Activated naive CD4-positive, alpha-beta T cell treated with anti-CD3 and anti-CD28 coated beads, Interleukin-2, amount 10 ng/mL, durations not matched to agents 7 days and 5 days (primary cell): ENCODE data around the gene TMEM181.

Experiments used
- CTCF ChIA-PET: fragments of 350-600 bp; sonication (Branson Sonifier 250); formaldehyde crosslinking; loops from one replicate; lab custom pipeline; 2021; ENCODE audit warnings: antibody characterized with exemption; lab: Charles Lee
- DNase-seq: peaks from one replicate; pipeline ENCODE4 v3.0.0-alpha.2; 2020
- H3K27ac Mint-ChIP-seq: one replicate; pipeline ENCODE4 v1.8.0; 2021; ENCODE audit warnings: mild to moderate bottlenecking, moderate library complexity, mixed read lengths
- H3K27me3 Mint-ChIP-seq: one replicate; pipeline ENCODE4 v1.8.0; 2021; ENCODE audit warnings: mild to moderate bottlenecking, mixed read lengths
- H3K36me3 Mint-ChIP-seq: one replicate; pipeline ENCODE4 v1.8.0; 2021; ENCODE audit warnings: mixed read lengths
- H3K4me1 Mint-ChIP-seq: one replicate; pipeline ENCODE4 v1.8.0; 2021; ENCODE audit warnings: mixed read lengths
- H3K4me3 Mint-ChIP-seq: one replicate; pipeline ENCODE4 v1.8.0; 2021; ENCODE audit warnings: mild to moderate bottlenecking, moderate library complexity, mixed read lengths
- H3K9me3 Mint-ChIP-seq: one replicate; pipeline ENCODE4 v1.8.0; 2021; ENCODE audit warnings: mixed read lengths

The TMEM181 gene

GRCh38 chr6:158574800-158575199 is 14.9 kb downstream of the TMEM181 start:
- no peak overlapping the region for H3K27ac Mint-ChIP-seq
- H3K36me3 Mint-ChIP-seq: peaks cover 58% of the 10 kb centered on the region
- H3K27me3 Mint-ChIP-seq: no peaks in the 10 kb centered on the region
- H3K4me1 Mint-ChIP-seq: peaks cover 45% of the 10 kb centered on the region
- CTCF ChIA-PET: no interaction called here
- no peak for DNase-seq
- H3K4me3 Mint-ChIP-seq: no peak overlapping the region
- H3K9me3 Mint-ChIP-seq: peaks cover 5% of the 10 kb centered on the region

GRCh38 chr6:158575550-158575949 is 15.7 kb downstream of the TMEM181 start:
- Mint-ChIP-seq H3K4me1 (peaks cover 40% of the 10 kb centered on the region), H3K27ac (no peak overlapping the region), H3K36me3 (peaks cover 58% of the 10 kb centered on the region), H3K4me3 (no peak overlapping the region), H3K27me3 (no peaks in the 10 kb centered on the region), H3K9me3 (peaks cover 5% of the 10 kb centered on the region)
- no peak for DNase-seq
- CTCF ChIA-PET: interaction anchor here (0.6 to 1.1 kb wide), 2 partner anchors 84 to 361 kb away, joined by 3 read pairs; no protein-coding TSS in a partner anchor

GRCh38 chr6:158584236-158584651 is 24.4 kb downstream of the TMEM181 start:
- Mint-ChIP-seq H3K9me3 (no peaks in the 10 kb centered on the region), H3K36me3 (peaks cover 61% of the 10 kb centered on the region), H3K27ac (no peak overlapping the region), H3K27me3 (no peaks in the 10 kb centered on the region), H3K4me1 (no peaks in the 10 kb centered on the region), H3K4me3 (no peak overlapping the region)
- CTCF ChIA-PET: interaction anchor here (1.0 kb wide), 1 partner anchor 370 kb away, joined by 3 read pairs; no protein-coding TSS in a partner anchor
- DNase-seq: no peak

GRCh38 chr6:158586652-158587051 is 26.8 kb downstream of the TMEM181 start:
- Mint-ChIP-seq H3K36me3 (peaks cover 68% of the 10 kb centered on the region), H3K4me1 (no peaks in the 10 kb centered on the region), H3K4me3 (no peak overlapping the region), H3K9me3 (no peaks in the 10 kb centered on the region), H3K27ac (no peak overlapping the region), H3K27me3 (no peaks in the 10 kb centered on the region)
- DNase-seq: no peak
- CTCF ChIA-PET: no interaction called here

- DNase-seq: no peak
- H3K27ac Mint-ChIP-seq: no peak overlapping the region
- H3K4me1 Mint-ChIP-seq: no peaks in the 10 kb centered on the region
- no peaks in the 10 kb centered on the region for H3K27me3 Mint-ChIP-seq
- no peak overlapping the region for H3K4me3 Mint-ChIP-seq
- H3K36me3 Mint-ChIP-seq: peaks cover 68% of the 10 kb centered on the region
- H3K9me3 Mint-ChIP-seq: no peaks in the 10 kb centered on the region
- CTCF ChIA-PET: no interaction called here
These were observed 29.5 kb downstream of the TMEM181 start for GRCh38 chr6:158589366-158589765.

GRCh38 chr6:158591134-158591809 is 31.4 kb downstream of the TMEM181 start:
- Mint-ChIP-seq H3K27me3 (no peaks in the 10 kb centered on the region), H3K4me1 (no peaks in the 10 kb centered on the region), H3K36me3 (peaks cover 68% of the 10 kb centered on the region), H3K27ac (no peak overlapping the region), H3K4me3 (no peak overlapping the region), H3K9me3 (no peaks in the 10 kb centered on the region)
- CTCF ChIA-PET: interaction anchor here (1.3 kb wide), 1 partner anchor 370 kb away, joined by 4 read pairs; no protein-coding TSS in a partner anchor
- DNase-seq: no peak

- DNase-seq: no peak
- Mint-ChIP-seq H3K9me3 (no peaks in the 10 kb centered on the region), H3K4me1 (no peaks in the 10 kb centered on the region), H3K27ac (no peak overlapping the region), H3K27me3 (no peaks in the 10 kb centered on the region), H3K36me3 (peaks cover 66% of the 10 kb centered on the region), H3K4me3 (no peak overlapping the region)
- CTCF ChIA-PET: interaction anchor here (1.3 kb wide), 1 partner anchor 371 kb away, joined by 4 read pairs; no protein-coding TSS in a partner anchor
These were observed 31.9 kb downstream of the TMEM181 start for GRCh38 chr6:158591810-158592209.

GRCh38 chr6:158593670-158594069 is 33.8 kb downstream of the TMEM181 start:
- H3K9me3 Mint-ChIP-seq: no peaks in the 10 kb centered on the region
- H3K4me3 Mint-ChIP-seq: no peak overlapping the region
- H3K4me1 Mint-ChIP-seq: no peaks in the 10 kb centered on the region
- no peaks in the 10 kb centered on the region for H3K27me3 Mint-ChIP-seq
- DNase-seq: no peak
- CTCF ChIA-PET: no interaction called here
- peaks cover 57% of the 10 kb centered on the region for H3K36me3 Mint-ChIP-seq
- no peak overlapping the region for H3K27ac Mint-ChIP-seq

GRCh38 chr6:158595223-158595622 is 35.3 kb downstream of the TMEM181 start:
- CTCF ChIA-PET: interaction anchor here (0.7 to 2.6 kb wide), 4 partner anchors 10 to 381 kb away, joined by 3 to 9 read pairs (median 6); no protein-coding TSS in a partner anchor
- peak; percentile 38 for DNase-seq
- Mint-ChIP-seq H3K9me3 (no peaks in the 10 kb centered on the region), H3K36me3 (peaks cover 57% of the 10 kb centered on the region), H3K27ac (no peak overlapping the region), H3K27me3 (no peaks in the 10 kb centered on the region), H3K4me3 (no peak overlapping the region), H3K4me1 (no peaks in the 10 kb centered on the region)

- Mint-ChIP-seq H3K9me3 (no peaks in the 10 kb centered on the region), H3K4me3 (no peak overlapping the region), H3K36me3 (peaks cover 45% of the 10 kb centered on the region), H3K4me1 (no peaks in the 10 kb centered on the region), H3K27ac (no peak overlapping the region), H3K27me3 (no peaks in the 10 kb centered on the region)
- DNase-seq: no peak
- CTCF ChIA-PET: interaction anchor here (0.8 to 0.9 kb wide), 2 partner anchors 12 to 379 kb away, joined by 3 read pairs; no protein-coding TSS in a partner anchor
These were observed 37.0 kb downstream of the TMEM181 start for GRCh38 chr6:158596861-158597260.

GRCh38 chr6:158597565-158597964 is 37.7 kb downstream of the TMEM181 start:
- Mint-ChIP-seq H3K27me3 (no peaks in the 10 kb centered on the region), H3K4me1 (no peaks in the 10 kb centered on the region), H3K4me3 (no peak overlapping the region), H3K9me3 (no peaks in the 10 kb centered on the region), H3K27ac (no peak overlapping the region), H3K36me3 (peaks cover 48% of the 10 kb centered on the region)
- CTCF ChIA-PET: interaction anchor here (0.9 kb wide), 1 partner anchor 12 kb away, joined by 3 read pairs; no protein-coding TSS in a partner anchor
- DNase-seq: no peak

GRCh38 chr6:158599635-158600034 is 39.7 kb downstream of the TMEM181 start:
- no peaks in the 10 kb centered on the region for H3K27me3 Mint-ChIP-seq
- peaks cover 45% of the 10 kb centered on the region for H3K36me3 Mint-ChIP-seq
- H3K4me3 Mint-ChIP-seq: no peak overlapping the region
- no peaks in the 10 kb centered on the region for H3K4me1 Mint-ChIP-seq
- CTCF ChIA-PET: interaction anchor here (0.9 kb wide), 1 partner anchor 378 kb away, joined by 3 read pairs; no protein-coding TSS in a partner anchor
- H3K27ac Mint-ChIP-seq: no peak overlapping the region
- DNase-seq: no peak
- no peaks in the 10 kb centered on the region for H3K9me3 Mint-ChIP-seq

- no peak overlapping the region for H3K4me3 Mint-ChIP-seq
- H3K9me3 Mint-ChIP-seq: peaks cover 3% of the 10 kb centered on the region
- H3K4me1 Mint-ChIP-seq: peaks cover 4% of the 10 kb centered on the region
- DNase-seq: no peak
- CTCF ChIA-PET: interaction anchor here (0.7 to 1.3 kb wide), 4 partner anchors 27 to 389 kb away, joined by 4 to 10 read pairs (median 4); no protein-coding TSS in a partner anchor
- no peaks in the 10 kb centered on the region for H3K27me3 Mint-ChIP-seq
- peaks cover 44% of the 10 kb centered on the region for H3K36me3 Mint-ChIP-seq
- H3K27ac Mint-ChIP-seq: no peak overlapping the region
These were observed 43.6 kb downstream of the TMEM181 start for GRCh38 chr6:158603261-158604047.

- Mint-ChIP-seq H3K27ac (no peak overlapping the region), H3K36me3 (peaks cover 48% of the 10 kb centered on the region)
These were observed 44.1 kb downstream of the TMEM181 start for GRCh38 chr6:158604048-158604406.

More at GRCh38 chr6:158604048-158604406, 44.1 kb downstream of the TMEM181 start:
- peaks cover 4% of the 10 kb centered on the region for H3K4me1 Mint-ChIP-seq
- peaks cover 3% of the 10 kb centered on the region for H3K9me3 Mint-ChIP-seq
- DNase-seq: no peak
- CTCF ChIA-PET: interaction anchor here (0.7 to 2.5 kb wide), 5 partner anchors 26 to 390 kb away, joined by 4 to 12 read pairs (median 4); no protein-coding TSS in a partner anchor
- H3K27me3 Mint-ChIP-seq: no peaks in the 10 kb centered on the region
- no peak overlapping the region for H3K4me3 Mint-ChIP-seq
